Testis (tissue), 3 donors: ENCODE measurements around the gene USF2. TPM values are rescaled to one million over a fixed set of nuclear protein-coding genes. Genes with fewer than 3 reads are reported as not detected.

Experiments
- DNase-seq: peaks from one replicate; pipeline ENCODE4 v3.0.0-alpha.2; 2019
- H3K27ac ChIP-seq, 2 donors: fragments of 200-600 bp; sonication (generic); one replicate each; pipeline ENCODE4 v1.5.1; 2019
- H3K27me3 ChIP-seq: fragments of 200-600 bp; sonication (generic); one replicate; pipeline ENCODE4 v1.5.1; 2019
- H3K36me3 ChIP-seq: fragments of 200-600 bp; sonication (generic); one replicate; pipeline ENCODE4 v1.5.1; 2017; ENCODE audit warnings: low read depth; ENCODE audit errors: missing control alignments
- H3K4me1 ChIP-seq: fragments of 200-600 bp; sonication (generic); one replicate; pipeline ENCODE4 v1.5.1; 2019
- H3K4me3 ChIP-seq, 2 donors: fragments of 200-600 bp; sonication (generic); one replicate each; pipeline ENCODE4 v1.5.1; 2017 to 2019
- H3K9me3 ChIP-seq: fragments of 200-600 bp; sonication (generic); one replicate; pipeline ENCODE4 v1.5.1; 2017
- POLR2A ChIP-seq: fragments of 450-650 bp; IDR thresholded peaks from one replicate; pipeline ENCODE4 v1.6.1; 2017; ENCODE audit warnings: antibody characterized with exemption, mild to moderate bottlenecking, moderate library complexity
- WGBS, 2 donors: methylation state at CpG; one replicate each; pipeline ENCODE4 v1.1.5; 2018; 5-methylcytosine and 5-hydroxymethylcytosine counted together
- intact Hi-C: fragments of 100-400 bp; cut with DNase I; formaldehyde crosslinking; loops from one replicate; pipeline ENCODE4 v1.15.1; 2023; ENCODE audit warnings: low total_unique reads
- polyA plus RNA-seq: library from polyadenylated mRNA; stranded (reverse); fragments of 350-450 nt; fragmentation: Illumina TruSeq; extraction: RNeasy Lipid Tissue Mini Kit (QIAGEN cat#74804); gene quantifications from one replicate; pipeline ENCODE4 v1.2.3, GENCODE V29; 2014; ENCODE audit warnings: low read depth, low replicate concordance; ENCODE audit not compliant: insufficient read depth
- total RNA-seq, 2 donors: library from RNA; depleted of rRNA; stranded (reverse); fragments of >200 nt; gene quantifications; one replicate each; pipeline ENCODE4 v1.2.3, GENCODE V29; 2016
- TF ChIP-seq, protein P1 (sequence below), 3 experiments: fragments of 450-650 bp in 2 of 3; fragments of 200-600 bp in 1 of 3; sonication (generic) in 1 of 3; IDR thresholded peaks; one replicate each; pipeline ENCODE4 v1.5.1; 2016 to 2019; ENCODE audit warnings: antibody characterized with exemption in 3 of 3, mild to moderate bottlenecking in 2 of 3, moderate library complexity in 1 of 3

USF2 gene
- total and polyA plus RNA-seq, 3 donors from 2014 or later = 83.1 to 123 (median 105) TPM

- peak; percentile 14 for DNase-seq
- H3K9me3 ChIP-seq = no peaks in the 10 kb centered on the region
- TF ChIP-seq, protein P1, sequence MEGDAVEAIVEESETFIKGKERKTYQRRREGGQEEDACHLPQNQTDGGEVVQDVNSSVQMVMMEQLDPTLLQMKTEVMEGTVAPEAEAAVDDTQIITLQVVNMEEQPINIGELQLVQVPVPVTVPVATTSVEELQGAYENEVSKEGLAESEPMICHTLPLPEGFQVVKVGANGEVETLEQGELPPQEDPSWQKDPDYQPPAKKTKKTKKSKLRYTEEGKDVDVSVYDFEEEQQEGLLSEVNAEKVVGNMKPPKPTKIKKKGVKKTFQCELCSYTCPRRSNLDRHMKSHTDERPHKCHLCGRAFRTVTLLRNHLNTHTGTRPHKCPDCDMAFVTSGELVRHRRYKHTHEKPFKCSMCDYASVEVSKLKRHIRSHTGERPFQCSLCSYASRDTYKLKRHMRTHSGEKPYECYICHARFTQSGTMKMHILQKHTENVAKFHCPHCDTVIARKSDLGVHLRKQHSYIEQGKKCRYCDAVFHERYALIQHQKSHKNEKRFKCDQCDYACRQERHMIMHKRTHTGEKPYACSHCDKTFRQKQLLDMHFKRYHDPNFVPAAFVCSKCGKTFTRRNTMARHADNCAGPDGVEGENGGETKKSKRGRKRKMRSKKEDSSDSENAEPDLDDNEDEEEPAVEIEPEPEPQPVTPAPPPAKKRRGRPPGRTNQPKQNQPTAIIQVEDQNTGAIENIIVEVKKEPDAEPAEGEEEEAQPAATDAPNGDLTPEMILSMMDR (IDR thresholded peaks at IDR 0.05) = no peak
- no peak for TF ChIP-seq POLR2A
- H3K4me3 ChIP-seq = no peak overlapping the region
- 45 to 71% methylated on average over 4 to 10 of the region's 10 CpGs for WGBS, 2 donors
- H3K27ac ChIP-seq = peak overlapping the region; percentile 68 to 98
- no peaks in the 10 kb centered on the region for H3K27me3 ChIP-seq
- H3K4me1 ChIP-seq = peaks cover 39% of the 10 kb centered on the region
- H3K36me3 ChIP-seq = no peaks in the 10 kb centered on the region
- intact Hi-C loops = no loop called here
Observed at GRCh38 chr19:35265900-35266519, 2.8 kb upstream of the USF2 start.

- Histone ChIP-seq H3K27ac (peak overlapping the region; percentile 68 to 98), H3K9me3 (no peaks in the 10 kb centered on the region), H3K4me3 (peak overlapping the region; percentile 82), H3K4me1 (peaks cover 38% of the 10 kb centered on the region), H3K27me3 (no peaks in the 10 kb centered on the region), H3K36me3 (no peaks in the 10 kb centered on the region)
- no peak for DNase-seq
- TF ChIP-seq POLR2A = no peak
- TF ChIP-seq, protein P1 (IDR thresholded peaks at IDR 0.05) = no peak
- WGBS, 2 donors = 30 to 34% methylated on average over 6 to 28 of the region's 39 CpGs
- intact Hi-C loops = no loop called here
Observed at GRCh38 chr19:35266520-35267352, 2.0 kb upstream of the USF2 start.

DNA sequence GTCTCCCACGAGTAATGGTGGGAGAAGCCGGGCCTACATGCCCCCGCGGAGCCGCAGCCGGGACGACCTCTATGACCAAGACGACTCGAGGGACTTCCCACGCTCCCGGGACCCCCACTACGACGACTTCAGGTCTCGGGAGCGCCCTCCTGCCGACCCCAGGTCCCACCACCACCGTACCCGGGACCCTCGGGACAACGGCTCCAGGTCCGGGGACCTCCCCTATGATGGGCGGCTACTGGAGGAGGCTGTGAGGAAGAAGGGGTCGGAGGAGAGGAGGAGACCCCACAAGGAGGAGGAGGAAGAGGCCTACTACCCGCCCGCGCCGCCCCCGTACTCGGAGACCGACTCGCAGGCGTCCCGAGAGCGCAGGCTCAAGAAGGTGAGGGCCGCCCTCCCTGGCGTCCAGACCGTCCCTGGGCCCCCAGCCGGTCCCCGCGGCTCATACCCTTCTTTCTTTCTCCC, 1.4 kb upstream of the USF2 start:
- Histone ChIP-seq H3K4me3 (peak overlapping the region; percentile 82), H3K27me3 (no peaks in the 10 kb centered on the region), H3K9me3 (no peaks in the 10 kb centered on the region), H3K4me1 (peaks cover 32% of the 10 kb centered on the region), H3K36me3 (no peaks in the 10 kb centered on the region), H3K27ac (peak overlapping the region; percentile 68 to 98)
- WGBS, 2 donors = 0 to 1% methylated on average over 17 to 40 of the region's 40 CpGs
- intact Hi-C loops = no loop called here
- TF ChIP-seq POLR2A = no peak
- TF ChIP-seq, protein P1 (IDR thresholded peaks at IDR 0.05) = no peak
- peak; percentile 68 for DNase-seq

DNA sequence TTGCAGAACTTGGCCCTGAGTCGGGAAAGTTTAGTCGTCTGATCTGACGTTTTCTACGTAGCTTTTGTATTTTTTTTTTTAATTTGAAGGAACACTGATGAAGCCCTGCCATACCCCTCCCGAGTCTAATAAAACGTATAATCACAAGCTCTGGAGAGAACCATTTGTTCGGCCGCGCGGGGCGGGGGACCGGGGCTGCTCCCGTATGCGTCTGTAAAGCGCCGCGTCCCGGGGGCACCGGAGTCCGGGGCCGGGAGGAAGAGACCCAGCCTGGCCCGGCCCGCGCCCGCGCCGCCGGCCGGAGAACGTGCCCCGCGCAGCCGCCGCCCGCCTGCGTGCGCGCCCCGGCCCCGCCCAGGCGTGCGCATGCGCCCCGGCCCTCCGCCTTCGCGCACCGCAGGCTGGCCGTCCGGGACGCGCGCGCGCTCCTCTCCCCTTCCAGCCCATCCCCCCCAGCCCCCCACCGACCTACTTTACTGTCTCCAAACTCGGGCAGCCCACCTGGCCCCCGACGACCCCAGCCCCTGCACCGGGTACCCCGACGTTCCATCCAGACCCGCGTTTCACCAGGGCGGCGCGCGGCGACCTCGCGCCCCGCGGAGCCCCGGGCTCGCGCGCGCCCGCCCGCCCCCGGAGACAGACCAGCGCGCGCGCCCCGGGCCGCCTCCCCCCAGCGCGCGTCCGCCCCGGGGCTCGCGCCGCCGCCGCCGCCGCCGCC, 785 bp upstream of the USF2 start:
- intact Hi-C loops = no loop called here
- H3K27me3 ChIP-seq = no peaks in the 10 kb centered on the region
- peak overlapping the region; percentile 68 to 98 for H3K27ac ChIP-seq
- 0 to 1% methylated on average over 12 to 65 of the region's 100 CpGs for WGBS, 2 donors
- no peaks in the 10 kb centered on the region for H3K9me3 ChIP-seq
- H3K36me3 ChIP-seq = no peaks in the 10 kb centered on the region
- peaks cover 32% of the 10 kb centered on the region for H3K4me1 ChIP-seq
- TF ChIP-seq POLR2A = no peak
- TF ChIP-seq, protein P1 (IDR thresholded peaks at IDR 0.05) = no peak
- peak overlapping the region; percentile 82 for H3K4me3 ChIP-seq
- DNase-seq = peak; percentile 69
